NCI-H82 (cell line): ENCODE data around the gene RHOA.
A peak's percentile ranks its signal among the peaks of the same experiment; 100 is the strongest.
"Not testable (repeated sequence)": the region's sequence is repeated elsewhere in the genome, so short reads cannot be mapped to it uniquely, and the experiment has no call there.

Source experiments
- DNase-seq: peaks from one replicate; lab custom pipeline; 2025; lab: John Stamatoyannopoulos, UW

Gene RHOA

DNA sequence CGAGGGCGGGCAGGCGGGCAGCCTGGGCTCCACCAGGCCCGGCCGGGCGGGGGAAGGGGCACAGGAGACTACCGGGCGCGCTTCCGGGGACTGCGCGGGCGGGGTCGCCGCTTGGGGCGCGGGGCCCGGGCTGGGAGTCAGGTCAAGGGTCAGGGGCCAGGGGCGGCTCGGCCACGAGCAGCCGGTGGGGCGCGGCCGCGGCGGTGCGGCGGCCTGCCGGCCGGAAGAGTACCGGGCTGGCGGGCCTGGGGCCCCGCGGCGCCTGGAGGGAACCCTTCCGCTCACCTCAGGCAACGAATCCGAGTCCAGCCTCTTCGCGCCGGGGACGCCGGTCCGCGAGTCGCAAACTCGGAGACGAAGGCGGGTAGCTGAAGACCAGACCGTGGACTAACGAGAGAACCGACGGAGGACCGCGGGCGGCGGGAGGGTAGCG, 225 bp downstream of the RHOA start:
- DNase-seq: peak; percentile 42

DNA sequence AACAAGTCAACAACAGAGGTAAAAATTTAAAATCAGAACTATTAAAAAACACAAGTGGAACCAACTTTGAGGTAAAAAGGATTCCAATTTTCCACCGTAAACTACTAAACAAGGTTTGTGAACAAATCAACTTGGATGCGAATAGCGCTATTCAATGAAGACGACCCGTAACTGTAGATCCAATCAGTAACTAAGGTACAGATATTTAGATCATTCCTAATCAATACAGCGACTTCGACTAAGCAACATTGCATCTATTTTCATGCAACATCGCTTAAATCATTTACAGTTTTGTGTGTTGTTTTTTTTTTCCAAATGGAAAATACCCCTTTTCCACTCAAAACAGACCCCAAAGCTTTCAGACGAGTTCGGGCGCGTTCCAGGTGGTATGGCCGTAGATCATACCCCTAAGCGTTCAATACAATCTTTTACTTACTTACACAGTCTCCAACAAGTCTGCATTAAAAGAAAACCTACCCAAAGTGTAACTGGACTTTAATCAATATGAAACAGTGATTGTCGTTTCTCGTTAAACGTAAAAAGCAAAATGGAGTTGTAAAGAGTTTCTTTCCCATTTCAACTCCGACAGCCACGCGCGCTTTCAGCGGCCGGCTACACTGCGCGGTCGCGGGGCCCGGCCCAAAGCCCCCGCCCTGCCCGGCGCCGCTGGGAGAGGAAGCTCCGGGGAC, 786 bp downstream of the RHOA start:
- DNase-seq: peak; percentile 23

DNA sequence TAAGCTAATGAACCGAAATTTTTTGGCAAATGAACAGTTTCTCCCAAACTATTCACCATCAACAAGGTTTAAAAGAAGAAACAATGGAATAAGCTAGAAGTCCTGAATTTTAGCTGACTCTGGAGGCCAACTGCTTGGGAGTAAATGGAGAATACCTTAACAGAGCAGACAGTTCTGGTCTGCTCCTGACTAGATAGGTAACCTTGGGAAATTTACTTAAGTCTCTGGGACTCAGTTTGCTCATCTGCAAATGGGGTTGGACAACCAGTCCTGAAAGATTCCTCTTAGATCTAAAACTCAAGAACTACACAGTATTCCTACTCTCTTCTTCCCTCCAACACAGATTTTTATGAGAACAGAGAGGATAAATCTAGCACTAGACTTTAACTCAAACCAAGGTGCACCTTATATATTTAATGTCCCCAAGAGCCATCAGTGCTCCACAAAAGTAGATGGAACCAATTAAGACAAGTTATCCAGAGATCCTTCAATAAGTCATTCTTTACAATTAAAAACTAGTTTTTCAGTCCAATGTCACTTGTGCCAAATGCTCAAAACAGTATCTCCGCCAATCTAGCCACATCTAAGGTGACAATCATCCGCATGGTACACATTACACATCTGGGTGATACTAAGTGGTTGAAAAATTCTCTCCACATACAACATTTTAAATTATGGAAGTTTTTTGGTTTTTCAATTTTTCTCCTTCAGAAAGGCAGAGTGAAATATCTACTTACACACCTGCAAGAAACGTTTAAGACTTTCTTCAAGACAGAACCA, 1.5 kb downstream of the RHOA start:
- DNase-seq: no peak

DNA sequence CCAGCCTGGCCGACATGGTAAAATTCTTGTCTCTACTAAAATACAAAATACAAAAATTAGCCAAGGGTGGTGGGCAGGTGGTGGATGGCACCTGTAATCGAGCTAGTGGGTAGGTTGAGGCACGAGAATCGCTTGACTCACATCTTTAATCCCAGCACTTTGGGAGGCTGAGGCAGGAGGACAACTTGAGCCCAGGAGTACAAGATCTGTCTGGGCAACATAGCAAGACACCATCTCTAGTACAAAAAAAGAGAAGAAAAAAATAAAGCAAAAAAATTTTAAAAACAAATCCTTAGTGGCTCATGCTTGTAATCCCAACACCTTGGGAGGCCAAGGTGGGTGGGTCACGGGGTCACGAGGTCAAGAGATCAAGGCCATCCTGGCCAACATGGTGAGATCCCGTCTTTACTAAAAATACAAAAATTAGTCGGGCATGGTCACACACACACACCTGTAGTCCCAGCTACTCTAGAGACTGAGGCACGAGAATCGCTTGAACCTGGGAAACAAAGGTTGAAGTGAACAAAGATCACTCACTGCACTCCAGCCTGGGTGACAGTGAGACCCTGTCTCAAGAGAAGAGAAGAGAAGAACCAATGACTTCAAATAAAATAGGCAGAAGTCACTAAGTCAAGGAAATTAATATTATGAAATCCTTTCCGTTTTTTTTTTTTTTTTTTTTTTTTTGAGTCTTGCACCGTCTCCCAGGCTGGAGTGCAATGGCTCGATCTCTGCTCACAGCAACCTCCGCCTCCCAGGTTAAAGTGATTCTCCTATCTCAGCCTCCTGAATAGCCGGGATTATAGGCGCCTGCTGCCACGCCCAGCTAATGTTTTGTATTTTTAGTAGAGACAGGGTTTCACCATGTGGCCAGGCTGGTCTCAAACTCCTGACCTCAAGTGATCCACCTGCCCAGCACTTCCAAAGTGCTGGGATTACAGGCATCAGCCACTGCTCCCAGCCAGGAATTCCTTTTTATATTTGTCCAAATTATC, 4.9 kb downstream of the RHOA start:
- DNase-seq: peak; percentile 28

DNA sequence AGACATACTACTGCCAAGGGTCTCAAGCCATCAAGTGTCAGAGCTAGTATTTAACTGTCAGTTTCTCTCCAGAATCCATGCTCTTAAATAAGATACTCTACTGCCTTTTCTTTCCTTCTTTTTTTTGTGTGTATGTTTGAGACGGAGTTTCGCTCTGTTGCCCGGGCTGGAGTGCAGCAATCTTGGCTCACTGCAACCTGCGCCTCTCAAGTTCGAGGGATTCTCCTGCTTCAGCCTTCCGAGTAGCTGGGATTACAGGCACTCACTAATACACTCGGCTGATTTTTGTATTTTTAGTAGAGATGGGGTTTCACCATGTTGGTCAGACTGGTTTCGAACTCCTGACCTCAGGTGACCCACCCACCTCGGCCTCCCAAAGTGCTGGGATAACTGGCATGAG, 6.2 kb downstream of the RHOA start:
- not testable (repeated sequence) for DNase-seq

DNA sequence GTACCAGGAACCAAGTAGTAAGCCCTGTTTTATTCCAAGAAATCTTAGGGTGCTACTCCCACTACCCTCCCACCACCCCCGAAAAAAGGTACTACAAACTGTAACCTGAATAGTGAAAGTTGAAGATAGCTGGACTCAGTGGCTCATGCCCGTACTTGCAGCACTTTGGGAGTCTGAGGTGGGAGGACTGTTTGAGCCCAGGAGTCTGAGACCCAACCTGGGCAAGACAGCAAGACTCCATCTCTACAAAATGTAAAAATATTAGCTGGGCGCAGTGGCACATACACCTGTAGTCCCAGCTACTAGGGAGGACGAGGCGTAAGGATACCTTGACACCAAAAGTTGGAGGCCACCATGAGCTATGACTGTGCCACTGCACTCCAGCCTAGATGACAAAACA, 7.9 kb downstream of the RHOA start:
- no peak for DNase-seq

DNA sequence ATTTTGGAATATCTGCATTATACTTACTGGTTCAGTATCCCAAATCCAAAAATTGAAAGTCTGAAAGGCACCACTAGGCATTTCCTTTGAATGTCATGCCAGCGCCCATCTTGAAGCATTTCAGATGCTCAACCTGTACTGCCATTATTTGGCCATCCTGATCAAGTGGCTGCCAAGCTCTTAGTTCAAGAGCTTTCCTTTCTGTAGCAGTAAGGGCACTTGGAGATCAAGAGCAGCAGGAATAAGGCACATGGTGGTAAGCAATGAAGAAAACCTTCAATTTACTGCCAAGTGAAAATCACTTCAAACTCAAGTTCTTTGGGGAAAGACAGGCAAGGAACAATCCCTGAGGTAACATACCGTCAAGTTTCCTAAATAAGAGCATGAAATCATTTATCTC, 10.0 kb downstream of the RHOA start:
- DNase-seq: no peak

DNA sequence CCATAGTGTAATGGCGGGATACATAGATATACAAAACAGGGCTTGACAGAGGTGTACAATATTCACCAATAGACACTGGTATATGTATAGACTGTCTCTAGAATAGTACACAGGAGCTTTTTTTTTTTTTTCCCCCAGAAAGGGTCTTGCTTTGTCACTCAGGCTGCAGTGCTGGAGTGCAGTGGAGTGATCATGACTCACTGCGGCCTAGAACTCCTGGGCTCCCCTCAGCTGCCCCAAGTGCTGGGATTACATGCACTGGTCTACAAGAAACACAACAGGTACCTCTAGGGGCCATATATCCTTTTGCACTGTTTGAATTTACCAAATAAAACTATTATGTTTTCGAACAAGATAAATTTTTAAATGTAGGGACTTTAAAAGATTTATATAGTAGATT, 12.3 kb downstream of the RHOA start:
- no peak for DNase-seq

DNA sequence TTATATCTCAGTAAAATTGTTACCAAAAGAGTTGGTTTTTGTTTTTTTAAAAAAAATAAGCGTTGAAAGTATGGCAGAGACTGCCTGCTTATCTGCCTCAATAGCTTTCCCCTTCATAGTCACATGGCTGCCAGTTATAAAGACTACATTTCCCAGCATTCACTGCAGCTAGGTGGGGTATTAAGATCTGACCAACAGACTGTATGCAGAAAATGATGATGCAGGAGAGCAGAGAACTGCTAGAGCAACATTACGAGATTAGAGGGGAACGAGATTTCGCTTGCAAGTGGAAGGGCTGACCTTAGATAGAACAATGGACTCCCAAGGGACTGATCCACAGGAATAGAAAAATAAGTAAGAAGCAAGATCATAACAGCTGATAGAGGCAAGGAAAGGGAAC, 14.3 kb downstream of the RHOA start:
- DNase-seq: peak; percentile 94

DNA sequence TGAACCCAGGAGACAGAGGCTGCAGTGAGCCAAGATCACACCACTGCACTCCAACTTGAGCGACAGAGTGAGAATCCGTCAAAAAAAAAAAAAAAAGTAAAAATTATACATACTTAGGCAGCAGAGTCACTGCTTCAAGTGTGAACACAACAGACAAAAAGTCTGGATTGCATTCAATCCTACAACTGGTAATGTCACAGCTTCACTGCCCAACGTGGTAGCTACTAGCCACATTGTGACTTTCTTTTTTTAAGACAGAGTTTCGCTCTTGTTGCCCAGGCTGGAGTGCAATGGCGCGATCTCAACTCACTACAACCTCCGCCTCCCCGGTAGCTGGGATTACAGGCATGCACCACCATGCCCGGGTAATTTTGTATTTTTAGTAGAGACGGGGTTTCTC, 20.5 kb downstream of the RHOA start:
- DNase-seq: not testable (repeated sequence)

DNA sequence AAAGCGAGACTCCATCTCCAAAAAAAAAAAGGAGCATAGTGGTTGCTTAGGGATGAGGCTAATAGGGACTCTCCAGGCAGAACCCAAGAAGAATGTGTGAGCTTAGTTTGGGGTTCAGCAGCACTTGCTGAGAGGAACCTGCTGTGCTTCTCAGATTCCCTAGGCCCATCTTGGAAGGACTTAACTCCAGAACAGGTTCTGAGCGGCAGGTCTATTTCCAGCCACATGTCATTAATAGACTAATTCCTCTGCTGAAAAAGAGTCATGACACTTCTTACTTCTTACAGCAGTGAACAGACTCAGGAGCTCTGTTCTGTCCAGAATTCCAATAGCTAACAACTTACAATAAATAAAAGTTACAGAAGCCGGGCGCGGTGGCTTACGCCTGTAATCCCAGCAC, 22.5 kb downstream of the RHOA start:
- DNase-seq: no peak

DNA sequence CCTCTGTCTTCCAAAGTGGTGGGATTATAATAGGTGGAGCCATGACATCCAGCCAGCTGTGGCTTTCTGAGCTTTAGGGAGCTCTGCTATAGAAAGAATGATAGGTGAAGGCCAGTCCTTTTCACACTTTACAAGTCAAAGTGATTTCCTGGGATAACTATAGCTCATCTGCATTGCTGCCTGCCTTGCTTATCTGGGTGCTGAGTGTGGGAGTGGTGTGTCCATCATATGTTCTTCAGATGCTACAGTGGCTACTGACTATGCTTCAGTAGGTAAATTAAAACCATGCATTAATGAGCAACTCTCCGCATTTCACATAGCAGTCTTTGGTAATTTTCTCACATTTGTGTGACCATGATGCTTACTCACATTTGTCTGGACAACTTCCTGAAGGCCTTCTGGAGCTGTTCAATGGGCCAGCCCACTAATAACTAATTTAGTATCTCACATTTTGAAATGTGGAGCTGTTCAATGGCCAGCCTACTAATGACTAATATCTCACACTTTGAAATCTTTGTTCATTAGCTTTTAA, 23.4 kb downstream of the RHOA start:
- no peak for DNase-seq

DNA sequence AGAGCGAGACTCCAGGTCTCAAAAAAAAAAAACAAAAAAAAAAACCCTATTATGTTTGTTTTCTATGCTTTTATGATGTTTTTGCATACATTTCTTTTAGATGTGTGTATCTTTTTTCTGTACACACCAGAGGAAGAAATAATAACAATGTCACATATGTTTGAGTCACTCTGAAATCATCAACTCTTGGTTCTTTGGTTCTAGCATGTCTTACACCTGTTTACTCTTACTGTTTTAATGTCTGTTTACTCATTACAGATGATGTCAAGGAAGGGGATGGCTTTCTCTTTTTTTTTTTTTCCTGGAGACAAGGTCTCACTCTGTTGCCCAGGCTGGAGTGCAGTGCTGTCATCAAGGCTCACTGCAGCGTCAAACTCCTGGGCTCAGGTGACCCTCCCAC, 24.1 kb downstream of the RHOA start:
- DNase-seq: no peak

DNA sequence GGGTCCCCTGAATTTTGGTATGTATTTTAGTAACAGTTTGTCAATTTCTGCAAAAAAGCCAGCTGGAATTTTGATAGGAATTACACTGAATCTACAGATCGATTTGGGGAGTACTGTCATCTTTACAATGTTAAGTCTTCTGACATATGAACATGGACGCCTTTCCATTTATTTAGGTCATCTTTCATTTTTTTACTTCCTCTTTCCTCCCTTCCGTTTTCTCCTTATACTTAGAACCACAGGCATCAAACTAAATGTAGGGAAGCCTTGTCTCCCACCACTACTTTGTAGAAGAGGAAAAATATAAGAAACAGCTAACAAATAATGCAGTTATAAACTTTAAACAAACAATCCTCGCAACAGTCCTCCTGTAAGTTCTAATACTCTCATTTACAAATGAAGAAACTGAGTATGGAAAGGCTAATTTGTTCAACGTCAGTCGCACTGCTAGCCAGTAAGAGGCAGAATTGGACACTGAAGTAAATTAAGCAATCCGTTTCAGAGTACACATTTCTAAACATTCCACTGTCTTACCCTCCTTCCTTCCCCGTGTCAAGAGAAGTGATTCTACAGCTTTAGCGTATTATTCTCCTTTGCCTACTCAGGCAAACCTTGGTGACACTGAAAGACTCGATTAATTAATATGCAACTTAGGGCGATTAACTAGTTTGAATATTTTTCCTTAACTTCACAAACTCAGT, 25.6 kb downstream of the RHOA start:
- DNase-seq: no peak

DNA sequence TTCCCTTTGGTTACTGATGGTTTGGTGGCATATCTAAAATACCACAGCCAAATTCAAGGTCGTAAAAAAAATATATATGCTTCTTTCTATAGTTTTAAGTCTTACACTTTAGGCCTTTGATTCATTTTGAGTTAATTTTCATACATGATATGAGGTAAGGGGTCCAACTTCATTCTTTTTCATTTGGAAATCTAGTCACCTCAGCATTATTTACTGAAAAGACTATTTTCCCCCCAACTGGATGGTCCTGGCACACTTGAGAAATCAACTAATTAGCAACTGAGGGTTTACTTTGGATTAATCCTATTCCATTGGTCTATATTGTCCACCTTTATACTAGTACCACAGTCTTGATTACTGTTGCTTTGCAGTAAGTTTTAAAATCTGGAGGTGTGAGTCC, 26.2 kb downstream of the RHOA start:
- DNase-seq: no peak

DNA sequence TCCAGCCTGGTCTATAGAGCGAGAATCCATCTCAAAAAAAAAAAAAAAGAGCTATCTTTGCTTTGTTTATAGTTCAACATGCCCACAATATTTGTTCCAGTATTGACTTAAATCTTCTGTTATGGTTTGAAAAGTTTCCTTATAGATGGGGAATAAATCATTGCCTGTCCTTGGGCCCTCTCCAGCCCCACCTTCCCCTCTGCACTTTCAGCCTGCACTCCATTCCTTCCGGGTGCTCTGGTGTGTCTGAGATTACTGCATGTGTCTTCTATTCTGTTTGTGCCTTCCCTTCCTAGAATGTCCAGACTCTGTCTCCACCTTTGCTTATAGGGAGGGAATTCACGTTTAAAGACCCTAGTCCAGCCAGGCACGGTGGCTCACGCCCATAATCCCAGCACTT, 28.4 kb downstream of the RHOA start:
- no peak for DNase-seq

DNA sequence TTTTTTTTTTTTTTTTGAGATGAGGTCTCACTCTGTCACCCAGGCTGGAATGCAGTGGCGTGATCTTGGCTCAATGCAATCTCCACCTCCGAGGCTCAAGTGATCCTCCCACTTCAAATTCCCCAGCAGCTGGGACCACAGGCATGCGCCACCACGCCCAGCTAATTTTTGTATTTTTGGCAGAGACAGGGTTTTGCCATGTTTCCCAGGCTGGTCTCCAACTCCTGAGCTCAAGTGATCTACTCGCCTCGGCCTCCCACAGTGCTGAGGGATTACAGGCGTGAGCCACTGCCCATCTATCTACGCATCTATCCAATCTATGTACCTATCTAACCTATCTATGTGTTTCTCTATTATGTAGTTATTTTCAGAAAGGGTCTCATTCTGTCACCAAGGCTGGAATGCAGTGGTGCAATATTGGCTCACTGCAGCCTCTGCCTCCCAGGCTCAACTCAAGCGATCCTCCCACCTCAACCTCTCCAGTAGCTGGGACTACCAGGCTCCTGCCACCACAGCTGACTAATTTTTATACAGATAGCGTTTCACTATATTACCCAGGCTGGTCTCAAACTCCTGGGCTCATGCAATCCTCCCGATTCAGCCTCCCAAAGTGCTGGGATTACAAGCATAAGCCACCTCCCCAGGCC, 33.4 kb downstream of the RHOA start:
- no peak for DNase-seq

DNA sequence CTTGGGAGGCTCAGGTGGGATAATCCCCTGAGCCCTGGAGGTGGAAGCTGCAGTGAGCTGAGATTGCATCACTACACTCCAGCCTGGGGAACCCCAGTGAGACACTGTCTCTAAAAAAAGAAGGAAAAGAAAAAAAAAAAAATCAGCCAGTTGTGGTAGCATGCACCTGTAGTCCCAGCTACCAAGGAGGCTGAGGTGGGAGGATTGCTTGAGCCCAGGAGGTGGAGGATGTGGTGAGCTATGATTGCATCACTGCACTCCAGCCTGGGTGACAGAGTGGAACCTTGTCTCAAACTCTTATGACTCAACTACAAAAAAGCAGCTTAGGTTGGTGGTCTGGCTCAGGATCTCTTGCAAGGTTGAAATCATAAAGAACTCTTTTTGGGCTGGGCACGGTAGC, 34.3 kb downstream of the RHOA start:
- DNase-seq: no peak

DNA sequence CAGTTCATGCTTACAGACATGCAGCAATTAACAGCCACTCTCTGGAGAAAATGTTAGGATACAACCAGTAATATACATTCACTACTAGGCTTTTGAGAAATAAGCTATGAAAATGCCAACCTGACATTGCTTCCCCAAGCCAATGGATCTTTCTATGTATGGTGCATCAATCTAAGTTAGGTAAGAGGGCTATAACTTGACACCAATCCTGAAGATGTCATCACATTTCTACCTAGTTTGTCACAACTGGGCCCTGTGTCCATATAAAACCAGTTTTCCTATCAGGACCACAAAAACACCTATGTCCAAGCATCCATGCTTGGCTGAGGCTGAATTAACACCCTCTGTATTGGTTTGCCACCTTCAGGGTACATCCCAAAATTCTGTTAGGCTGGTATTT, 39.8 kb downstream of the RHOA start:
- DNase-seq: no peak

DNA sequence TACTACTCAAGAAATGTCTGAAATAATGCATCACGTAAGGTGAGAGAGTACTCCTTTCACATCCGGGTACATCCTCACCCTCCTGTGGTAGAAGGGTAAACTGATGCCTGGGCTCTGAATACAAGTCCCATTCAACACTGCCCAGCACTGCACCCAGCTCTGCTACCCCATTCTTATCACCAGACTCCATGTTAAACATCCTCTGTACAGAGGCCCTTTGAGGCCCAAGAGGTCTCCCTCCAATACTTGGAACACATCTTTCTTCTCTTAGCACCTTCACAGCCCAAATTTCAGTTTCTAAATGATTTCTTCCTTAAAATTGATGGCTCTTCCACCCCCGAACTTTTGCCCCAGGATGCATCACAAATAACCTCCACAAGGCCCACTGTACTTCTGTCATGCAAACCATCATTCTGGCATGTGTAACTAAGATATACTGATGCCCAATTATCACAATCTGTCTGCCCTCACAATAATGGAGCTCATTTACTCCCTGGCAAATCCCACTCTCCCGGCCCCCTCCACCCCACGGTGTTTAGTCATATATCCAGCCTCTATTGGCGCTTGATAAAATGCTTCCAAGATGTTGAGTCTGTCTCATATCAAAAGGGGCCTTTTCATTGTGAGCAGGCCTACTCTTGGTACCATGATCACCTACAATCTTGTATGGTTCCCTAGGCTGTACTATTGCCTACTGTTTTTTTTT, 41.0 kb downstream of the RHOA start:
- DNase-seq: no peak
